CD14-positive monocyte (primary cell): Measurements from ENCODE around the gene LRP8. TPM values are rescaled to one million over a fixed set of nuclear protein-coding genes. Genes with fewer than 3 reads are reported as not detected.

Source experiments
- DNase-seq, 3 donors: peaks; one replicate each; pipeline ENCODE4 v3.0.0-alpha.2; 2011 to 2022
- H2AFZ ChIP-seq: 2 replicates; pipeline ENCODE4 v1.6.0; 2012; ENCODE audit warnings: mild to moderate bottlenecking, low read depth, low read length, inconsistent platforms; ENCODE audit not compliant: insufficient read depth, poor library complexity, severe bottlenecking
- H3K27ac ChIP-seq, 2 donors: 1 replicate in 1 of 2; 2 replicates in 1 of 2; pipeline ENCODE4 v1.5.1; 2012 to 2013; ENCODE audit warnings: low read length in 2 of 2, control low read depth in 1 of 2, inconsistent platforms in 1 of 2, low read depth in 1 of 2, mild to moderate bottlenecking in 1 of 2
- H3K27me3 ChIP-seq, 2 donors: one replicate each; pipeline versions ENCODE4 v1.6.0 to v1.6.1; 2011 to 2013; ENCODE audit warnings: low read length in 2 of 2; ENCODE audit not compliant: control insufficient read depth in 2 of 2, insufficient read depth in 2 of 2
- H3K36me3 ChIP-seq, 2 donors: replicated peaks in 1 of 2; 1 replicate in 1 of 2; 2 replicates in 1 of 2; pipeline versions ENCODE4 v1.5.1 to v1.6.1; 2012 to 2013; ENCODE audit warnings: low read length in 2 of 2, control low read depth in 1 of 2, inconsistent platforms in 1 of 2, mild to moderate bottlenecking in 1 of 2; ENCODE audit not compliant: insufficient read depth in 2 of 2, control insufficient read depth in 1 of 2
- H3K4me1 ChIP-seq, 2 donors: 1 replicate in 1 of 2; 2 replicates in 1 of 2; pipeline versions ENCODE4 v1.5.1 to v1.6.1; 2012 to 2013; ENCODE audit warnings: low read length in 2 of 2, control low read depth in 1 of 2, inconsistent platforms in 1 of 2, mild to moderate bottlenecking in 1 of 2, moderate library complexity in 1 of 2; ENCODE audit not compliant: insufficient read depth in 2 of 2, control insufficient read depth in 1 of 2
- H3K4me2 ChIP-seq: replicated peaks from 2 replicates; pipeline ENCODE3; 2012; ENCODE audit warnings: low read length, moderate library complexity, mild to moderate bottlenecking; ENCODE audit not compliant: poor library complexity, severe bottlenecking; ENCODE audit errors: extremely low read depth
- H3K4me3 ChIP-seq, 3 experiments: fragments of 200-600 bp in 1 of 3; sonication (generic) in 1 of 3; replicated peaks in 1 of 3; 1 replicate in 2 of 3; 2 replicates in 1 of 3; pipeline ENCODE4 v1.5.1; 2011 to 2013; ENCODE audit warnings: low read length in 3 of 3, mild to moderate bottlenecking in 3 of 3, control low read depth in 2 of 3, low read depth in 2 of 3, inconsistent platforms in 1 of 3, moderate library complexity in 1 of 3
- H3K79me2 ChIP-seq: 2 replicates; pipeline ENCODE4 v1.6.0; 2012; ENCODE audit warnings: mild to moderate bottlenecking, control low read depth, inconsistent platforms, low read length, moderate library complexity; ENCODE audit not compliant: insufficient read depth
- H3K9ac ChIP-seq: 2 replicates; pipeline ENCODE4 v1.6.0; 2017; ENCODE audit warnings: low read length, mild to moderate bottlenecking; ENCODE audit not compliant: insufficient read depth, poor library complexity, severe bottlenecking
- H3K9me3 ChIP-seq, 2 donors: replicated peaks in 1 of 2; 1 replicate in 1 of 2; 2 replicates in 1 of 2; pipeline versions ENCODE4 v1.5.1 to v1.6.1; 2012 to 2013; ENCODE audit warnings: low read length in 2 of 2, control low read depth in 1 of 2; ENCODE audit not compliant: control insufficient read depth in 1 of 2, insufficient read depth in 1 of 2
- H4K20me1 ChIP-seq: 2 replicates; pipeline ENCODE4 v1.6.0; 2012; ENCODE audit warnings: mild to moderate bottlenecking, low read length, control low read depth, moderate library complexity; ENCODE audit not compliant: insufficient read depth
- H3K27ac Mint-ChIP-seq, 7 donors: one replicate each; pipeline ENCODE4 v1.8.0; 2020; ENCODE audit warnings: mild to moderate bottlenecking in 7 of 7, mixed read lengths in 7 of 7, moderate library complexity in 6 of 7, inconsistent platforms in 2 of 7
- H3K27me3 Mint-ChIP-seq, 3 donors: one replicate each; pipeline ENCODE4 v1.8.0; 2021 to 2022; ENCODE audit warnings: low read depth in 3 of 3, mild to moderate bottlenecking in 3 of 3, mixed read lengths in 3 of 3, moderate library complexity in 3 of 3, inconsistent platforms in 1 of 3
- H3K36me3 Mint-ChIP-seq, 2 donors: one replicate each; pipeline ENCODE4 v1.8.0; 2020; ENCODE audit warnings: mixed read lengths in 2 of 2, inconsistent platforms in 1 of 2, mild to moderate bottlenecking in 1 of 2
- H3K4me1 Mint-ChIP-seq: one replicate; pipeline ENCODE4 v1.8.0; 2020; ENCODE audit warnings: mild to moderate bottlenecking, mixed read lengths
- H3K4me3 Mint-ChIP-seq, 2 donors: one replicate each; pipeline ENCODE4 v1.8.0; 2020; ENCODE audit warnings: mild to moderate bottlenecking in 2 of 2, mixed read lengths in 2 of 2, moderate library complexity in 1 of 2
- H3K9me3 Mint-ChIP-seq, 7 donors: one replicate each; pipeline ENCODE4 v1.8.0; 2020 to 2022; ENCODE audit warnings: mixed read lengths in 7 of 7, mild to moderate bottlenecking in 6 of 7, moderate library complexity in 6 of 7, inconsistent platforms in 2 of 7
- WGBS: methylation state at CpG from one replicate; pipeline ENCODE4 v1.1.5; 2013; ENCODE audit warnings: missing lambda C conversion rate; ENCODE audit not compliant: insufficient coverage; 5-methylcytosine and 5-hydroxymethylcytosine counted together
- intact Hi-C, 2 donors: fragments of 100-400 bp; cut with micrococcal nuclease; formaldehyde crosslinking; loops; one replicate each; pipeline versions ENCODE4 v1.15.0 to v1.15.1; 2023
- polyA plus RNA-seq, 3 donors: library from polyadenylated mRNA; depleted of rRNA in 1 of 3; unstranded in 2 of 3; stranded (reverse) in 1 of 3; fragments of 300-500 nt in 2 of 3; fragments of >200 nt in 1 of 3; fragmentation: Illumina TruSeq in 2 of 3; gene quantifications; 1 replicate in 2 of 3; 2 replicates in 1 of 3; pipeline ENCODE4 v1.2.3, GENCODE V29; 2012 to 2021
- TF ChIP-seq, protein P1 (sequence below): fragments of 200-600 bp; IDR thresholded peaks from one replicate; pipeline ENCODE4 v1.8.0; 2022; ENCODE audit warnings: antibody characterized with exemption, mild to moderate bottlenecking

The LRP8 gene
- polyA plus RNA-seq, 3 donors, result 0.76 to 11.3 (median 0.95) TPM

DNA sequence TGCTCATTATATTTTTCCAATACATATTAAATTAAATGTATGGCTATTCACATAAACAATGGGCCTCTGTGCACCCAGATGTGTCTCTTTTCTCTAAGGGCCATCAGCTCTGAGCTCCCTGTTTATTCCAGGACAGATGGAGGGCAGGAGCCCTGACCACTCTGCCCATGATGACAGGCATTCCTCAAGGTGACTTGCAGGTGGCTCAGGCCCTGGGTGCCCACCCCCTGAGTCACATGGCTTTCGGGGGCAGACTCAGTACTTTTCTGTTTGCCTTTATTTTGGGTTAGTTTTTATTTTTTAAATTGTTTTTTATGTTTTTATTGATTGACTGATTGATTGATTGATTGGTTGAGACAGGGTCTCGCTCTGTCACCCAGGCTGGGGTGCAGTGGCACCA is 6.4 kb upstream of the LRP8 start:
- Mint-ChIP-seq H3K36me3 (peaks cover 4 to 5% of the 10 kb centered on the region in 2 donors), H3K4me1 (peaks cover 29% of the 10 kb centered on the region), H3K4me3 (no peak overlapping the region), H3K27me3 (peaks cover 1 to 14% (median 6%) of the 10 kb centered on the region in 3 donors), H3K9me3 (no peaks in the 10 kb centered on the region), H3K27ac (no peak overlapping the region)
- no peak overlapping the region for H3K4me2 ChIP-seq
- H3K9me3 ChIP-seq, result no peaks in the 10 kb centered on the region
- no peaks in the 10 kb centered on the region for H3K27me3 ChIP-seq
- intact Hi-C loops, result no loop called here
- H4K20me1 ChIP-seq, result no peaks in the 10 kb centered on the region
- 100% methylated on average over 1 of the region's 2 CpGs for WGBS
- no peak overlapping the region for H3K27ac ChIP-seq
- no peaks in the 10 kb centered on the region for H3K36me3 ChIP-seq
- DNase-seq, result no peak
- H2AFZ ChIP-seq, result no peak overlapping the region
- no peaks in the 10 kb centered on the region for H3K79me2 ChIP-seq
- peaks cover 21 to 25% of the 10 kb centered on the region in 2 donors for H3K4me1 ChIP-seq
- TF ChIP-seq, protein P1, sequence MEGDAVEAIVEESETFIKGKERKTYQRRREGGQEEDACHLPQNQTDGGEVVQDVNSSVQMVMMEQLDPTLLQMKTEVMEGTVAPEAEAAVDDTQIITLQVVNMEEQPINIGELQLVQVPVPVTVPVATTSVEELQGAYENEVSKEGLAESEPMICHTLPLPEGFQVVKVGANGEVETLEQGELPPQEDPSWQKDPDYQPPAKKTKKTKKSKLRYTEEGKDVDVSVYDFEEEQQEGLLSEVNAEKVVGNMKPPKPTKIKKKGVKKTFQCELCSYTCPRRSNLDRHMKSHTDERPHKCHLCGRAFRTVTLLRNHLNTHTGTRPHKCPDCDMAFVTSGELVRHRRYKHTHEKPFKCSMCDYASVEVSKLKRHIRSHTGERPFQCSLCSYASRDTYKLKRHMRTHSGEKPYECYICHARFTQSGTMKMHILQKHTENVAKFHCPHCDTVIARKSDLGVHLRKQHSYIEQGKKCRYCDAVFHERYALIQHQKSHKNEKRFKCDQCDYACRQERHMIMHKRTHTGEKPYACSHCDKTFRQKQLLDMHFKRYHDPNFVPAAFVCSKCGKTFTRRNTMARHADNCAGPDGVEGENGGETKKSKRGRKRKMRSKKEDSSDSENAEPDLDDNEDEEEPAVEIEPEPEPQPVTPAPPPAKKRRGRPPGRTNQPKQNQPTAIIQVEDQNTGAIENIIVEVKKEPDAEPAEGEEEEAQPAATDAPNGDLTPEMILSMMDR, result no peak
- H3K9ac ChIP-seq, result no peak overlapping the region
- no peak overlapping the region for H3K4me3 ChIP-seq

DNA sequence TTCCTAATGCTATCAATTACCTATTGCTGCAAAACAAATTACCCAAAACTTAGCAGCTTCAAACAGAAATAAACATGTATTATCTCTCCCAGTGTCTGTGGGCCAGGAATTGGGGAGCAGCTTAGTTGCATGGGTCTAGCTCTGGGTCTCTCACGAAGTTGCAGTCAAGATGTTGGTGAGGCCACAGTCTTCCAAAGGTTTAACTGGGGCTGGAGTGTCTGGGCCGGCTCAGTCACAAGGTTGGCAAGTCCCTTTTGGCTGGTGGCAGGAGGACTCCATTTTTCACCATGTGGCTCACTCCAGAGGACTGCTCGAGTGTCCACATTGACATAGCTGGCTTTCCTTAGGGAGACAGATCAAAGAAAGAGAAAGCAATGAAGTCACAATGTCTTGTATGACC is 5.0 kb upstream of the LRP8 start:
- Mint-ChIP-seq H3K4me3 (no peak overlapping the region), H3K4me1 (peaks cover 35% of the 10 kb centered on the region), H3K9me3 (no peaks in the 10 kb centered on the region), H3K27ac (peak overlapping the region in 1 of 7 donors; percentile 40), H3K36me3 (peaks cover 4 to 5% of the 10 kb centered on the region in 2 donors), H3K27me3 (peaks cover 1 to 12% (median 6%) of the 10 kb centered on the region in 3 donors)
- Histone ChIP-seq H3K4me3 (no peak overlapping the region), H3K9me3 (no peaks in the 10 kb centered on the region), H3K27me3 (no peaks in the 10 kb centered on the region), H3K36me3 (no peaks in the 10 kb centered on the region), H3K27ac (no peak overlapping the region), H3K79me2 (no peaks in the 10 kb centered on the region), H3K9ac (no peak overlapping the region), H3K4me1 (peaks cover 26 to 31% of the 10 kb centered on the region in 2 donors), H2AFZ (no peak overlapping the region), H4K20me1 (no peaks in the 10 kb centered on the region), H3K4me2 (no peak overlapping the region)
- TF ChIP-seq, protein P1, result no peak
- intact Hi-C loops, result no loop called here
- no peak for DNase-seq
- WGBS, result 90% methylated on average over 3 of the region's 3 CpGs
